OCI-LY7 (cell line): ENCODE data around the gene WNT7B. TPM values are rescaled to one million over a fixed set of nuclear protein-coding genes. Genes with fewer than 3 reads are reported as not detected.

Source experiments
- BruUV-seq: library from RNA; stranded (reverse); fragments of 400-500 nt; replicated peaks from 2 replicates; lab custom pipeline; 2021; lab: Mats Ljungman, UMichigan
- CTCF ChIA-PET: fragments of 300-600 bp; sonication (Branson Sonifier 250); formaldehyde crosslinking; loops from one replicate; lab custom pipeline; 2022; ENCODE audit warnings: antibody characterized with exemption; ENCODE audit not compliant: unreplicated experiment; lab: Charles Lee
- POLR2A ChIA-PET: fragments of 300-600 bp; sonication (Branson Sonifier 250); formaldehyde crosslinking; loops from one replicate; lab custom pipeline; 2022; ENCODE audit warnings: antibody characterized with exemption; lab: Charles Lee
- DNase-seq: peaks from one replicate; pipeline ENCODE4 v3.0.0-alpha.2; 2015; ENCODE audit warnings: low spot score
- H2AFZ ChIP-seq: fragments of 200-600 bp; sonication (generic), shearing (Covaris generic); 2 replicates; pipeline ENCODE4 v1.6.1; 2014; ENCODE audit warnings: mild to moderate bottlenecking, antibody characterized with exemption, low read length, moderate library complexity
- H3K27ac ChIP-seq: fragments of 200-600 bp; sonication (generic); 2 replicates; pipeline ENCODE4 v1.5.1; 2014; ENCODE audit warnings: mixed run types, low read depth, mild to moderate bottlenecking, moderate library complexity, low read length, inconsistent platforms; ENCODE audit not compliant: poor library complexity, severe bottlenecking
- H3K36me3 ChIP-seq: fragments of 200-600 bp; sonication (generic); 2 replicates; pipeline ENCODE4 v1.6.1; 2014; ENCODE audit warnings: mild to moderate bottlenecking, antibody characterized with exemption, low read length, moderate library complexity, mixed read lengths; ENCODE audit not compliant: insufficient read depth
- H3K4me1 ChIP-seq: fragments of 200-600 bp; sonication (generic); 2 replicates; pipeline ENCODE4 v1.5.1; 2014; ENCODE audit warnings: mild to moderate bottlenecking, low read length; ENCODE audit not compliant: insufficient read depth, poor library complexity, severe bottlenecking
- H3K4me2 ChIP-seq: fragments of 200-600 bp; sonication (generic); 2 replicates; pipeline ENCODE4 v1.6.1; 2014; ENCODE audit warnings: mild to moderate bottlenecking, low read length
- H3K4me3 ChIP-seq: fragments of 200-600 bp; sonication (generic); 2 replicates; pipeline ENCODE4 v1.5.1; 2014; ENCODE audit warnings: mild to moderate bottlenecking, low read depth, low read length; ENCODE audit not compliant: poor library complexity, severe bottlenecking
- H3K79me2 ChIP-seq: fragments of 200-600 bp; sonication (generic); 2 replicates; pipeline ENCODE4 v1.6.1; 2016; ENCODE audit warnings: low read depth, mild to moderate bottlenecking, low read length, moderate library complexity, mixed read lengths; ENCODE audit not compliant: insufficient read depth
- H3K9me2 ChIP-seq: fragments of 200-600 bp; sonication (generic); 2 replicates; pipeline ENCODE4 v1.6.1; 2016; ENCODE audit warnings: mild to moderate bottlenecking, low read length, mixed read lengths; ENCODE audit not compliant: insufficient read depth
- H3K9me3 ChIP-seq: fragments of 200-600 bp; sonication (generic); 2 replicates; pipeline ENCODE4 v1.6.1; 2014; ENCODE audit warnings: mild to moderate bottlenecking, mixed run types, low read length, mixed read lengths
- H4K20me1 ChIP-seq: fragments of 200-600 bp; sonication (generic); 2 replicates; pipeline ENCODE4 v1.6.1; 2014; ENCODE audit warnings: mild to moderate bottlenecking, antibody characterized with exemption, low read length, moderate library complexity, mixed read lengths; ENCODE audit not compliant: insufficient read depth
- EZH2phosphoT487 ChIP-seq: fragments of 200-600 bp; sonication (generic); IDR thresholded peaks from 2 replicates; pipeline ENCODE4 v1.6.1; 2018; ENCODE audit warnings: low read depth, borderline replicate concordance, mild to moderate bottlenecking, mixed run types, antibody characterized with exemption, low read length, moderate library complexity, mixed read lengths
- intact Hi-C: fragments of 100-400 bp; cut with micrococcal nuclease; formaldehyde crosslinking; loops from one replicate; pipeline ENCODE4 v1.10.0; 2022; ENCODE audit not compliant: unreplicated experiment
- total RNA-seq, 2 experiments: library from RNA; depleted of rRNA in 1 of 2; stranded (reverse); fragments of >200 nt in 1 of 2; shearing (Covaris generic) in 1 of 2; gene quantifications; 2 replicates each; pipeline ENCODE4 v1.2.3, GENCODE V29; 2014 to 2022
- TF ChIP-seq, protein P1 (sequence below): fragments of 200-600 bp; sonication (generic); conservative IDR thresholded peaks from 2 replicates; pipeline ENCODE4 v1.5.1; 2014; ENCODE audit warnings: mild to moderate bottlenecking, antibody characterized with exemption, low read length, moderate library complexity, mixed read lengths

The WNT7B gene
- total RNA-seq, 2 experiments from 2014 or later = not detected

DNA sequence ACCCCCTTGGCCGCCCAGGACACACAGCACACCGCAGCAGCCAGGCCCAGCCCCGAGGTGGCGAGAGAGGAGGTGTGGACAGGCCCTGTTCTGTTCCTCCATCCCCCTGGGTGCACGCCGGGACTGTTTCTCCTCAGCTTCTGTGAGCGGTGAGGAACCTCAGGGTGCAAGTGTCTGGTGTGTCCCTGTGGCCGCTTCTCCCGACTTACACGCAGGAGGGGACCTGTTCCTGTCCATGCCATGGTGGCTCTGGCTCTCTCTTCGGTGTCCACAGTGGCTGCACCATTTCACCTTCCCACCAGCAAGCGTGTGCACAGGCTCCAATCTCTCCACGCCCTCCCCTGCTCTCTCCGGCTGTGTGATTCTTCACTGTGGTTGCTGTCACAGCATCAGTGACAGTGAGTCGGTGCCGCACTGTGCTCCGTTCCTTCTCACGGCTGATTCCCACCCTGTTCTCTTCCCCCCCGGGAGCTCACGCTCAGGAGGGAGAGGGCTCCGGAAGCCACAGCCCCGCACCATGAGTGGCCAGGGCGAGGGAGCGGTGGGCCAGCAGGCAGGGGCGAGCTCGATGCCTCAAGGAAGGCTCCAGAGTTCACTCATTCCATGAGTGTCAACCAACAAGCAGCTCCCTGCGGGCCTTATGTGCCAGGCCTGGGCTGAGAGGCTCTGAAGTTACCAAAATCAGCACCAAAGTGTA is 18.6 kb upstream of the WNT7B start:
- no peak overlapping the region for H3K27ac ChIP-seq
- no peak overlapping the region for H3K4me2 ChIP-seq
- no TSS peak for BruUV-seq
- no peak overlapping the region for H2AFZ ChIP-seq
- peaks cover 37% of the 10 kb centered on the region for H3K4me1 ChIP-seq
- H4K20me1 ChIP-seq = no peaks in the 10 kb centered on the region
- no peaks in the 10 kb centered on the region for H3K9me2 ChIP-seq
- no peak for DNase-seq
- H3K36me3 ChIP-seq = no peaks in the 10 kb centered on the region
- POLR2A ChIA-PET = no interaction called here
- H3K4me3 ChIP-seq = no peak overlapping the region
- no peaks in the 10 kb centered on the region for H3K9me3 ChIP-seq
- CTCF ChIA-PET = interaction anchor here (0.5 to 3.1 kb wide), 4 partner anchors 11 to 270 kb away, joined by 3 to 18 read pairs (median 3); no protein-coding TSS in a partner anchor
- TF ChIP-seq EZH2phosphoT487 = no peak
- TF ChIP-seq, protein P1, sequence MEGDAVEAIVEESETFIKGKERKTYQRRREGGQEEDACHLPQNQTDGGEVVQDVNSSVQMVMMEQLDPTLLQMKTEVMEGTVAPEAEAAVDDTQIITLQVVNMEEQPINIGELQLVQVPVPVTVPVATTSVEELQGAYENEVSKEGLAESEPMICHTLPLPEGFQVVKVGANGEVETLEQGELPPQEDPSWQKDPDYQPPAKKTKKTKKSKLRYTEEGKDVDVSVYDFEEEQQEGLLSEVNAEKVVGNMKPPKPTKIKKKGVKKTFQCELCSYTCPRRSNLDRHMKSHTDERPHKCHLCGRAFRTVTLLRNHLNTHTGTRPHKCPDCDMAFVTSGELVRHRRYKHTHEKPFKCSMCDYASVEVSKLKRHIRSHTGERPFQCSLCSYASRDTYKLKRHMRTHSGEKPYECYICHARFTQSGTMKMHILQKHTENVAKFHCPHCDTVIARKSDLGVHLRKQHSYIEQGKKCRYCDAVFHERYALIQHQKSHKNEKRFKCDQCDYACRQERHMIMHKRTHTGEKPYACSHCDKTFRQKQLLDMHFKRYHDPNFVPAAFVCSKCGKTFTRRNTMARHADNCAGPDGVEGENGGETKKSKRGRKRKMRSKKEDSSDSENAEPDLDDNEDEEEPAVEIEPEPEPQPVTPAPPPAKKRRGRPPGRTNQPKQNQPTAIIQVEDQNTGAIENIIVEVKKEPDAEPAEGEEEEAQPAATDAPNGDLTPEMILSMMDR = no peak
- intact Hi-C loops = loop anchor here (10.0 kb wide), 1 partner anchor 319 kb away; no protein-coding TSS in a partner anchor
- no peaks in the 10 kb centered on the region for H3K79me2 ChIP-seq

GRCh38 chr22:45994491-45995404 is 17.8 kb upstream of the WNT7B start:
- Histone ChIP-seq H3K4me3 (no peak overlapping the region), H3K4me2 (no peak overlapping the region), H3K79me2 (no peaks in the 10 kb centered on the region), H2AFZ (no peak overlapping the region), H3K9me2 (no peaks in the 10 kb centered on the region), H3K36me3 (no peaks in the 10 kb centered on the region), H3K27ac (no peak overlapping the region), H3K9me3 (no peaks in the 10 kb centered on the region), H4K20me1 (no peaks in the 10 kb centered on the region), H3K4me1 (peaks cover 33% of the 10 kb centered on the region)
- no TSS peak for BruUV-seq
- intact Hi-C loops = loop anchor here (1.0 to 10.0 kb wide), 2 partner anchors 122 to 320 kb away; no protein-coding TSS in a partner anchor
- TF ChIP-seq, protein P1 = peak; percentile 91
- TF ChIP-seq EZH2phosphoT487 = no peak
- DNase-seq = peak; percentile 58
- POLR2A ChIA-PET = no interaction called here
- CTCF ChIA-PET = interaction anchor here (0.6 to 3.1 kb wide), 5 partner anchors 11 to 421 kb away, joined by 3 to 18 read pairs (median 4); no protein-coding TSS in a partner anchor
